Activated CD8-positive, alpha-beta T cell treated with anti-CD3 and anti-CD28 coated beads for 36 hours (primary cell): ENCODE data around the gene KIN. TPM values are rescaled to one million over a fixed set of nuclear protein-coding genes. Genes with fewer than 3 reads are reported as not detected.

ENCODE experiments used
- ATAC-seq: fragments of 200-7000 bp; cut with Tn5 transposase; one replicate; pipeline ENCODE4 v1.10.0; 2021; ENCODE audit warnings: mild to moderate bottlenecking, moderate library complexity
- CTCF ChIA-PET: fragments of 350-600 bp; sonication (Branson Sonifier 250); formaldehyde crosslinking; loops from one replicate; lab custom pipeline; 2021; ENCODE audit warnings: antibody characterized with exemption; lab: Charles Lee
- POLR2A ChIA-PET: fragments of 350-600 bp; sonication (Branson Sonifier 250); formaldehyde crosslinking; loops from one replicate; lab custom pipeline; 2021; ENCODE audit warnings: antibody characterized with exemption; lab: Charles Lee
- DNase-seq: peaks from one replicate; pipeline ENCODE4 v3.0.0-alpha.2; 2020
- H3K27ac Mint-ChIP-seq: one replicate; pipeline ENCODE4 v1.8.0; 2021; ENCODE audit warnings: mild to moderate bottlenecking, mixed read lengths
- H3K27me3 Mint-ChIP-seq: one replicate; pipeline ENCODE4 v1.8.0; 2021; ENCODE audit warnings: mixed read lengths
- H3K36me3 Mint-ChIP-seq: one replicate; pipeline ENCODE4 v1.8.0; 2021; ENCODE audit warnings: low read depth, mixed read lengths
- H3K4me1 Mint-ChIP-seq: one replicate; pipeline ENCODE4 v1.8.0; 2021; ENCODE audit warnings: low read depth, mixed read lengths
- H3K4me3 Mint-ChIP-seq: one replicate; pipeline ENCODE4 v1.8.0; 2021; ENCODE audit warnings: mild to moderate bottlenecking, moderate library complexity, mixed read lengths
- H3K9me3 Mint-ChIP-seq: one replicate; pipeline ENCODE4 v1.8.0; 2021; ENCODE audit warnings: mixed read lengths
- CTCF ChIP-seq: fragments of 200-600 bp; IDR thresholded peaks from one replicate; pipeline ENCODE4 v1.8.0; 2022; ENCODE audit warnings: antibody characterized with exemption, mild to moderate bottlenecking
- intact Hi-C: fragments of 100-400 bp; cut with micrococcal nuclease; formaldehyde crosslinking; loops from one replicate; pipeline ENCODE4 v1.10.0; 2022
- total RNA-seq, 2 experiments: library from RNA; stranded (reverse); gene quantifications; one replicate each; pipeline ENCODE4 v1.2.3, GENCODE V29; 2021

The KIN gene
- 10 to 100 TPM; 10.7 to 12.6 TPM for total RNA-seq

- no peaks in the 10 kb centered on the region for H3K9me3 Mint-ChIP-seq
- no peaks in the 10 kb centered on the region for H3K27me3 Mint-ChIP-seq
- TF ChIP-seq CTCF: no peak
- peak; percentile 98 for DNase-seq
- peak; percentile 98 for ATAC-seq
- no peak within 1 kb of the TSS for H3K4me3 Mint-ChIP-seq
- intact Hi-C loops: no loop called here
- no peak within 1 kb of the TSS for H3K27ac Mint-ChIP-seq
- ChIA-PET CTCF (interaction anchor here (1.0 to 1.5 kb wide), 5 partner anchors 14 to 263 kb away, joined by 3 to 7 read pairs (median 3); no protein-coding TSS in a partner anchor), POLR2A (interaction anchor here (0.6 to 3.0 kb wide), 10 partner anchors 10 to 1310 kb away, joined by 3 to 20 read pairs (median 3); partner anchors contain the start of gene TAF3)
- peaks cover 56% of the 10 kb centered on the region for H3K4me1 Mint-ChIP-seq
- peaks cover 31% of the 10 kb centered on the region for H3K36me3 Mint-ChIP-seq
Observed at GRCh38 chr10:7787857-7788638, at the start of gene KIN, which contains the start of gene ATP5F1C. KIN (minus strand) TSS chr10:7787993; CDS start chr10:7787933, 60 bp downstream. ATP5F1C (plus strand) TSS chr10:7788177; CDS start chr10:7788208, 31 bp downstream.

GRCh38 chr10:7836571-7836970 is 48.8 kb upstream of the KIN start:
- no peak for TF ChIP-seq CTCF
- no peak for ATAC-seq
- H3K9me3 Mint-ChIP-seq: no peaks in the 10 kb centered on the region
- peaks cover 26% of the 10 kb centered on the region for H3K36me3 Mint-ChIP-seq
- POLR2A ChIA-PET: interaction anchor here (0.6 kb wide), 1 partner anchor 190 kb away, joined by 3 read pairs; no protein-coding TSS in a partner anchor
- no peak overlapping the region for H3K27ac Mint-ChIP-seq
- no peak overlapping the region for H3K4me3 Mint-ChIP-seq
- H3K4me1 Mint-ChIP-seq: peaks cover 22% of the 10 kb centered on the region
- CTCF ChIA-PET: no interaction called here
- H3K27me3 Mint-ChIP-seq: no peaks in the 10 kb centered on the region
- intact Hi-C loops: no loop called here
- no peak for DNase-seq

GRCh38 chr10:7834262-7834661 is 46.5 kb upstream of the KIN start:
- intact Hi-C loops: no loop called here
- ATAC-seq: no peak
- peaks cover 26% of the 10 kb centered on the region for H3K36me3 Mint-ChIP-seq

GRCh38 chr10:7833210-7833609 is 45.4 kb upstream of the KIN start:
- no peak overlapping the region for H3K27ac Mint-ChIP-seq
- POLR2A ChIA-PET: no interaction called here
- peaks cover 27% of the 10 kb centered on the region for H3K36me3 Mint-ChIP-seq
- intact Hi-C loops: no loop called here
- DNase-seq (no peak), ATAC-seq (no peak)
- no peaks in the 10 kb centered on the region for H3K27me3 Mint-ChIP-seq
- no peak for TF ChIP-seq CTCF
- CTCF ChIA-PET: no interaction called here
- H3K9me3 Mint-ChIP-seq: no peaks in the 10 kb centered on the region
- H3K4me3 Mint-ChIP-seq: no peak overlapping the region
- peaks cover 34% of the 10 kb centered on the region for H3K4me1 Mint-ChIP-seq

More at GRCh38 chr10:7834262-7834661, 46.5 kb upstream of the KIN start:
- Mint-ChIP-seq H3K4me1 (peaks cover 33% of the 10 kb centered on the region), H3K9me3 (no peaks in the 10 kb centered on the region), H3K27ac (no peak overlapping the region), H3K27me3 (no peaks in the 10 kb centered on the region), H3K4me3 (no peak overlapping the region)
- ChIA-PET CTCF (no interaction called here), POLR2A (no interaction called here)
- no peak for DNase-seq
- no peak for TF ChIP-seq CTCF

- Mint-ChIP-seq H3K27me3 (no peaks in the 10 kb centered on the region), H3K9me3 (no peaks in the 10 kb centered on the region), H3K36me3 (peaks cover 31% of the 10 kb centered on the region), H3K4me1 (peaks cover 38% of the 10 kb centered on the region), H3K27ac (no peak overlapping the region), H3K4me3 (no peak overlapping the region)
- no peak for ATAC-seq
- no peak for TF ChIP-seq CTCF
- intact Hi-C loops: no loop called here
- no peak for DNase-seq
- ChIA-PET POLR2A (no interaction called here), CTCF (no interaction called here)
Observed at GRCh38 chr10:7832060-7832459, 44.3 kb upstream of the KIN start.
